Kidney (tissue), 14 donors: ENCODE results near the gene ZIC4. TPM values are rescaled to one million over a fixed set of nuclear protein-coding genes. Genes with fewer than 3 reads are reported as not detected.
A peak's percentile ranks its signal among the peaks of the same experiment; 100 is the strongest.

Experiments used
- DNase-seq, 5 donors: peaks; one replicate each; pipeline ENCODE4 v3.0.0-alpha.2; 2013 to 2020
- FAIRE-seq: peaks from 2 replicates; lab custom pipeline; 2012; peaks lifted over from hg19 to GRCh38; lab: Jason Lieb, UNC
- H3K27ac ChIP-seq, 2 donors: one replicate each; pipeline ENCODE4 v1.7.0; 2013; ENCODE audit warnings: low read depth in 2 of 2, low read length in 2 of 2, inconsistent platforms in 1 of 2
- H3K27me3 ChIP-seq: one replicate; pipeline ENCODE4 v1.7.1; 2013; ENCODE audit warnings: low read length, inconsistent platforms; ENCODE audit not compliant: control insufficient read depth, insufficient read depth
- H3K36me3 ChIP-seq, 3 donors: one replicate each; pipeline versions ENCODE4 v1.7.0 to v1.7.1; 2013; ENCODE audit warnings: low read length in 3 of 3, control low read depth in 1 of 3, inconsistent platforms in 1 of 3; ENCODE audit not compliant: insufficient read depth in 3 of 3, control insufficient read depth in 2 of 3
- H3K4me1 ChIP-seq, 3 donors: one replicate each; pipeline versions ENCODE4 v1.7.0 to v1.7.1; 2013; ENCODE audit warnings: low read length in 3 of 3, inconsistent platforms in 1 of 3, low read depth in 1 of 3; ENCODE audit not compliant: control insufficient read depth in 2 of 3, insufficient read depth in 2 of 3
- H3K4me3 ChIP-seq, 3 donors: one replicate each; pipeline versions ENCODE4 v1.7.0 to v1.8.1; 2013; ENCODE audit warnings: low read length in 3 of 3, control low read depth in 1 of 3, inconsistent platforms in 1 of 3
- H3K9ac ChIP-seq, 3 donors: one replicate each; pipeline versions ENCODE4 v1.7.0 to v1.7.1; 2013; ENCODE audit warnings: low read length in 3 of 3, control low read depth in 1 of 3, inconsistent platforms in 1 of 3
- H3K9me3 ChIP-seq, 3 donors: one replicate each; pipeline versions ENCODE4 v1.7.0 to v1.7.1; 2013; ENCODE audit warnings: low read length in 3 of 3, control low read depth in 1 of 3, inconsistent platforms in 1 of 3; ENCODE audit not compliant: control insufficient read depth in 2 of 3, insufficient read depth in 1 of 3
- intact Hi-C: fragments of 100-400 bp; cut with DNase I; formaldehyde crosslinking; loops from one replicate; pipeline ENCODE4 v1.11.1; 2022
- polyA plus RNA-seq: library from polyadenylated mRNA; stranded (reverse); fragments of 350-450 nt; fragmentation: Illumina TruSeq; extraction: RNeasy Lipid Tissue Mini Kit (QIAGEN cat#74804); gene quantifications from one replicate; pipeline ENCODE4 v1.2.3, GENCODE V29; 2014; ENCODE audit warnings: low read depth, low replicate concordance; ENCODE audit not compliant: insufficient read depth
- total RNA-seq: library from RNA; stranded (reverse); fragmentation: NEBNext Ultra II Directional; extraction: Animal tissue kit (Norgen Biotek cat#: 25700); gene quantifications from one replicate; pipeline ENCODE4 v1.2.1, GENCODE V29; 2021
- TF ChIP-seq, protein P1 (sequence below): IDR thresholded peaks from 3 replicates; pipeline ENCODE4 v1.5.1; 2012; ENCODE audit warnings: mild to moderate bottlenecking, moderate library complexity, borderline replicate concordance; ENCODE audit not compliant: insufficient read depth; ENCODE audit errors: extremely low read depth
- donor health status: control.
- donor health status: control.
- donor health status: control.
- donor health status: control.
- donor health status: control.
- donor health status: DM: yes; HTN: yes; CAD: no.
- donor health status: Normal renal cell carcinoma (clear cell type).

ZIC4 gene
- total and polyA plus RNA-seq, 2 donors from 2014 or later, result not detected

DNA sequence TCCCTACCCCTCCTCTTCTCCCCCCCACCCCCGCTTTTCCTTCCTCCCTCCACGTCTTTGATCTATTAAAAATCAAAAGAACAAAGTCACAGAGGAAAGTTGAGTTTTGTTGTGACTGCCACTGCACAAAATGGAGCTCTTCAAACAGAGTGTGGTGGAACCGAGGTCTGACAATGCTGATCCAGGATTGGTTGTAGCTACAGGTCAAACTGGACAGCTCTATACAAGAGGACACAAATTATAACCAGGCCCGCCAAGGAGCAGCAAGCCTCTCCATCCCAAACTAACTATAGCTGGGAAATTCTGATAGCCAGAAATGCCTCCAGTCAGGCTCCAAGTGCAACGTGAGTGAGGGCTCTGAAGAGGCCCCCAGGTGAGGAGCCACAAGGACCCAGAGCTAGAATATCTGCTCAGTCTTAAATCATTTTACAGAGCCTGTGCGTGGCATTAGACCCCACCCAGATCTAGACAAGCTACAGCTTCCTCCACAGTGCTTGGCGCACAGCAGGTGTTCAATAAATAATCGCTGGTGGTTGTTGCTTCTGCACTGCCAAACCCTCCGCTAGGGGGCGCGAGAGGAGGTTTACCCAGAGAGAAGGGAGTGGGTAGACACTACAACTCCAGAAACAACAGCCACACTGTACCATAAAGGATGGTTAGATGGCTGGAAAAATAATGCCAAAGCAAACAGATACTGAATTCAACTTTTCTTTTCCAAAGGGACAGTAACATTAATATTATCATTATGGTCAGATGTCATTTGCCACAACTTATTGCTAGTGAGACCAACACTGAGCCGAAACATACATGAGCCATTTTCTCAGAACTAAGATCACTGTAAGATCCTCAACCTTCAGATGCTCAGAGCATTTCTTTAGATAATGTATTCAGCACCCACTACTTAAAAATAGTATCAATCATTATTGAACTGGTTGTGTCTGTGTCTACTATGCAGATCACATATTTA is 44.6 kb downstream of the ZIC4 start:
- Histone ChIP-seq H3K4me3 (no peak overlapping the region), H3K27me3 (peaks cover 83% of the 10 kb centered on the region), H3K36me3 (no peaks in the 10 kb centered on the region), H3K4me1 (no peaks in the 10 kb centered on the region), H3K9me3 (no peaks in the 10 kb centered on the region), H3K27ac (no peak overlapping the region), H3K9ac (no peak overlapping the region)
- DNase-seq (no peak), FAIRE-seq (no peak)
- TF ChIP-seq, protein P1, sequence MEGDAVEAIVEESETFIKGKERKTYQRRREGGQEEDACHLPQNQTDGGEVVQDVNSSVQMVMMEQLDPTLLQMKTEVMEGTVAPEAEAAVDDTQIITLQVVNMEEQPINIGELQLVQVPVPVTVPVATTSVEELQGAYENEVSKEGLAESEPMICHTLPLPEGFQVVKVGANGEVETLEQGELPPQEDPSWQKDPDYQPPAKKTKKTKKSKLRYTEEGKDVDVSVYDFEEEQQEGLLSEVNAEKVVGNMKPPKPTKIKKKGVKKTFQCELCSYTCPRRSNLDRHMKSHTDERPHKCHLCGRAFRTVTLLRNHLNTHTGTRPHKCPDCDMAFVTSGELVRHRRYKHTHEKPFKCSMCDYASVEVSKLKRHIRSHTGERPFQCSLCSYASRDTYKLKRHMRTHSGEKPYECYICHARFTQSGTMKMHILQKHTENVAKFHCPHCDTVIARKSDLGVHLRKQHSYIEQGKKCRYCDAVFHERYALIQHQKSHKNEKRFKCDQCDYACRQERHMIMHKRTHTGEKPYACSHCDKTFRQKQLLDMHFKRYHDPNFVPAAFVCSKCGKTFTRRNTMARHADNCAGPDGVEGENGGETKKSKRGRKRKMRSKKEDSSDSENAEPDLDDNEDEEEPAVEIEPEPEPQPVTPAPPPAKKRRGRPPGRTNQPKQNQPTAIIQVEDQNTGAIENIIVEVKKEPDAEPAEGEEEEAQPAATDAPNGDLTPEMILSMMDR, result peak; percentile 5
- intact Hi-C loops, result no loop called here

GRCh38 chr3:147360646-147361453 is 45.5 kb downstream of the ZIC4 start:
- Histone ChIP-seq H3K9ac (no peak overlapping the region), H3K4me3 (no peak overlapping the region), H3K36me3 (no peaks in the 10 kb centered on the region), H3K27ac (no peak overlapping the region), H3K4me1 (no peaks in the 10 kb centered on the region), H3K27me3 (peaks cover 89% of the 10 kb centered on the region), H3K9me3 (no peaks in the 10 kb centered on the region)
- peak in 2 of 5 donors; percentile 37 to 51 for DNase-seq
- FAIRE-seq, result no peak
- TF ChIP-seq, protein P1, result no peak
- intact Hi-C loops, result no loop called here

GRCh38 chr3:147360051-147360439 is 46.3 kb downstream of the ZIC4 start:
- no peak overlapping the region for H3K4me3 ChIP-seq
- TF ChIP-seq, protein P1, result no peak
- H3K27me3 ChIP-seq, result peaks cover 93% of the 10 kb centered on the region
- DNase-seq (no peak), FAIRE-seq (no peak)
- H3K9ac ChIP-seq, result no peak overlapping the region
- no peaks in the 10 kb centered on the region for H3K4me1 ChIP-seq
- H3K36me3 ChIP-seq, result no peaks in the 10 kb centered on the region
- intact Hi-C loops, result no loop called here
- H3K27ac ChIP-seq, result no peak overlapping the region
- no peaks in the 10 kb centered on the region for H3K9me3 ChIP-seq
